GM13977 (cell line): Measurements from ENCODE around the gene HID1.

ENCODE experiments used
- DNase-seq: peaks from one replicate; pipeline ENCODE4 v3.0.0; 2012; ENCODE audit warnings: low spot score
- CTCF ChIP-seq: IDR thresholded peaks from 2 replicates; pipeline ENCODE4 v1.5.1; 2012; ENCODE audit warnings: mild to moderate bottlenecking, control low read depth; ENCODE audit not compliant: insufficient read depth; ENCODE audit errors: extremely low read depth, missing control alignments
- in situ Hi-C: fragments of 300-500 bp; cut with MboI; formaldehyde crosslinking; loops from one replicate; pipeline ENCODE4 v1.12.0; 2022; ENCODE audit warnings: low sequenced_read_pairs, low pct_unique_long_range_greater_than_20kb, mixed read lengths, inconsistent platforms; ENCODE audit not compliant: unreplicated experiment

The HID1 gene

GRCh38 chr17:74962622-74963394, 9.8 kb downstream of the HID1 start:
- no peak for TF ChIP-seq CTCF
- in situ Hi-C loops: no loop called here
- no peak for DNase-seq

GRCh38 chr17:74961657-74962350, 10.8 kb downstream of the HID1 start:
- in situ Hi-C loops: no loop called here
- TF ChIP-seq CTCF: peak; percentile 77
- DNase-seq: peak; percentile 91

- DNase-seq: peak; percentile 85
- in situ Hi-C loops: no loop called here
- peak; percentile 78 for TF ChIP-seq CTCF
These were observed 11.8 kb downstream of the HID1 start for GRCh38 chr17:74960570-74961342.

GRCh38 chr17:74959826-74960515, 12.6 kb downstream of the HID1 start:
- TF ChIP-seq CTCF: no peak
- no peak for DNase-seq
- in situ Hi-C loops: loop anchor here (10.0 kb wide), 1 partner anchor 245 kb away; the partner anchor contains the start of gene NUP85

GRCh38 chr17:74957935-74958740, 14.4 kb downstream of the HID1 start:
- TF ChIP-seq CTCF: peak; percentile 97
- in situ Hi-C loops: loop anchor here (10.0 kb wide), 1 partner anchor 247 kb away; the partner anchor contains the start of gene NUP85
- DNase-seq: peak; percentile 90

GRCh38 chr17:74956093-74956492, 16.5 kb downstream of the HID1 start:
- in situ Hi-C loops: loop anchor here (10.0 kb wide), 1 partner anchor 249 kb away; the partner anchor contains the start of gene NUP85
- DNase-seq: no peak
- TF ChIP-seq CTCF: no peak
